Measurements from ENCODE around the gene MYO5B. TPM values are rescaled to one million over a fixed set of nuclear protein-coding genes. Genes with fewer than 3 reads are reported as not detected.

MYO5B gene
- total RNA-seq, 2 experiments from 2014 or later, result not detected

DNA sequence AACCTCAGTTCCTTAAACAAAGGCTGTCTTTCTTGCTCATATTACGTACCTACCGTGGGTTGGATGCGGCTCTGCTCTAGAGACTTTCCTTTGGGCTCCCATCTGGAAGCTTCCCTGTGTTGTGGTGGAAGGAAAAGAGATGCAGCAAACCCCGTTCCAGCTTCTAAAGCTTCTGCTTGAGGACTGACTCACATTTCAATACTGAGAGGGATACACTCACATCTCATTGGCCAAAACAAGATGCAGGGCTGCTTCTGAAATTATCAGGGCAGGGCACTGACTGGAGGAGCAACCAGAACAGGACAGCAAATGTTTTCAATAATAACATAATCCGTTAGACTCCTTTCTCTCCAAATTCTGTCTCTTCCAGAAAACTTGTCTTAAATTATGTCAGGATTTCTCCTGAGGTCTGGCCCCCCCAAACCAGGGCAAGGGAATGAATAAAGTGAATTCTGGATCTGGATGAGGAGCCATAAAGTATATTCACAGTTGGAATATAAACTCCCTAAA lies 4.5 kb upstream of the MYO5B start:
- no peaks in the 10 kb centered on the region for H4K20me1 ChIP-seq (ENCODE audit: insufficient read depth, low read length)
- TF ChIP-seq, protein P1, sequence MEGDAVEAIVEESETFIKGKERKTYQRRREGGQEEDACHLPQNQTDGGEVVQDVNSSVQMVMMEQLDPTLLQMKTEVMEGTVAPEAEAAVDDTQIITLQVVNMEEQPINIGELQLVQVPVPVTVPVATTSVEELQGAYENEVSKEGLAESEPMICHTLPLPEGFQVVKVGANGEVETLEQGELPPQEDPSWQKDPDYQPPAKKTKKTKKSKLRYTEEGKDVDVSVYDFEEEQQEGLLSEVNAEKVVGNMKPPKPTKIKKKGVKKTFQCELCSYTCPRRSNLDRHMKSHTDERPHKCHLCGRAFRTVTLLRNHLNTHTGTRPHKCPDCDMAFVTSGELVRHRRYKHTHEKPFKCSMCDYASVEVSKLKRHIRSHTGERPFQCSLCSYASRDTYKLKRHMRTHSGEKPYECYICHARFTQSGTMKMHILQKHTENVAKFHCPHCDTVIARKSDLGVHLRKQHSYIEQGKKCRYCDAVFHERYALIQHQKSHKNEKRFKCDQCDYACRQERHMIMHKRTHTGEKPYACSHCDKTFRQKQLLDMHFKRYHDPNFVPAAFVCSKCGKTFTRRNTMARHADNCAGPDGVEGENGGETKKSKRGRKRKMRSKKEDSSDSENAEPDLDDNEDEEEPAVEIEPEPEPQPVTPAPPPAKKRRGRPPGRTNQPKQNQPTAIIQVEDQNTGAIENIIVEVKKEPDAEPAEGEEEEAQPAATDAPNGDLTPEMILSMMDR (conservative IDR thresholded peaks at IDR 0.05; ENCODE audit: low read length), result no peak
- no peak for TF ChIP-seq EZH2phosphoT487 (IDR thresholded peaks at IDR 0.05; ENCODE audit: borderline replicate concordance, low read depth, low read length)
- H3K4me3 ChIP-seq (ENCODE audit: low read depth, low read length, poor library complexity, severe bottlenecking), result no peak overlapping the region
- no TSS peak for BruUV-seq (replicated peaks)
- H3K4me1 ChIP-seq (ENCODE audit: insufficient read depth, low read length, poor library complexity, severe bottlenecking), result no peaks in the 10 kb centered on the region
- no peak overlapping the region for H3K4me2 ChIP-seq (ENCODE audit: low read length)
- no peaks in the 10 kb centered on the region for H3K9me2 ChIP-seq (ENCODE audit: insufficient read depth, low read length)
- intact Hi-C loops (cut with micrococcal nuclease; ENCODE audit: unreplicated experiment), result no loop called here
- DNase-seq (ENCODE audit: low spot score), result no peak
- H3K27ac ChIP-seq (ENCODE audit: low read depth, low read length, poor library complexity, severe bottlenecking), result no peak overlapping the region
- H3K9me3 ChIP-seq (ENCODE audit: low read length), result no peaks in the 10 kb centered on the region
- no peak overlapping the region for H2AFZ ChIP-seq (ENCODE audit: low read length)
- no peaks in the 10 kb centered on the region for H3K79me2 ChIP-seq (ENCODE audit: insufficient read depth, low read depth, low read length)
- ChIA-PET CTCF (ENCODE audit: unreplicated experiment) (no interaction called here), POLR2A (interaction anchor here (0.6 kb wide), 1 partner anchor 235 kb away, joined by 4 read pairs; no protein-coding TSS in a partner anchor)
- H3K36me3 ChIP-seq (ENCODE audit: insufficient read depth, low read length), result no peaks in the 10 kb centered on the region

GRCh38 chr18:50196261-50196660 lies 1.3 kb upstream of the MYO5B start:
- Histone ChIP-seq H3K4me3 (ENCODE audit: low read depth, low read length, poor library complexity, severe bottlenecking) (no peak overlapping the region), H3K36me3 (ENCODE audit: insufficient read depth, low read length) (no peaks in the 10 kb centered on the region), H3K27ac (ENCODE audit: low read depth, low read length, poor library complexity, severe bottlenecking) (no peak overlapping the region), H2AFZ (ENCODE audit: low read length) (no peak overlapping the region), H3K4me2 (ENCODE audit: low read length) (no peak overlapping the region), H3K9me3 (ENCODE audit: low read length) (no peaks in the 10 kb centered on the region), H3K9me2 (ENCODE audit: insufficient read depth, low read length) (no peaks in the 10 kb centered on the region), H3K4me1 (ENCODE audit: insufficient read depth, low read length, poor library complexity, severe bottlenecking) (no peaks in the 10 kb centered on the region), H3K79me2 (ENCODE audit: insufficient read depth, low read depth, low read length) (no peaks in the 10 kb centered on the region), H4K20me1 (ENCODE audit: insufficient read depth, low read length) (no peaks in the 10 kb centered on the region)
- TF ChIP-seq, protein P1 (conservative IDR thresholded peaks at IDR 0.05; ENCODE audit: low read length), result no peak
- no peak for TF ChIP-seq EZH2phosphoT487 (IDR thresholded peaks at IDR 0.05; ENCODE audit: borderline replicate concordance, low read depth, low read length)
- intact Hi-C loops (cut with micrococcal nuclease; ENCODE audit: unreplicated experiment), result no loop called here
- no peak for DNase-seq (ENCODE audit: low spot score)
- CTCF ChIA-PET (ENCODE audit: unreplicated experiment), result no interaction called here
- BruUV-seq (replicated peaks), result no TSS peak
- POLR2A ChIA-PET, result no interaction called here

DNA sequence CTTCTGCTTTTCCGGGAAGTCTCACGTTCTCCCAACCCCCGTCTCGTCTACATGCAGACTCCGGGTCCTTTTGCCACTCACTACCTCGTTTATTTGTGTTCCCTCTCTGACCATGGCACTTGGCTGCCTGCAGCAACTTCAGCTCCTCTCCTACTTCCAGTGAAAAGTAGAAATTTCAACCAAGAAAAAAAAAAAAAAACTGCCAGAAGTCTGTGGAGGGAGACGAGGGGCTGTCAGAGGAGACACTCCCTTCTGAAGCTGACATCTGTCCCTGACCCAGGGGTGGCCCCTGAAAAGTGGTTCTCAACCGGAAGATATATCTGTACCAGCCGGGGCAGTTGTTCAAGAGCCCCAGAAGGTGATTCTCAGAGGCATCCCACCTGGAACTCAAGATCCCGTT lies 742 bp upstream of the MYO5B start:
- BruUV-seq (replicated peaks), result no TSS peak
- CTCF ChIA-PET (ENCODE audit: unreplicated experiment), result no interaction called here
- H3K9me3 ChIP-seq (ENCODE audit: low read length), result no peaks in the 10 kb centered on the region

More for the DNA sequence above, 742 bp upstream of the MYO5B start:
- no peak for DNase-seq (ENCODE audit: low spot score)
- Histone ChIP-seq H3K79me2 (ENCODE audit: insufficient read depth, low read depth, low read length) (no peaks in the 10 kb centered on the region), H2AFZ (ENCODE audit: low read length) (no peak overlapping the region), H3K4me3 (ENCODE audit: low read depth, low read length, poor library complexity, severe bottlenecking) (no peak overlapping the region), H3K9me2 (ENCODE audit: insufficient read depth, low read length) (no peaks in the 10 kb centered on the region), H3K36me3 (ENCODE audit: insufficient read depth, low read length) (no peaks in the 10 kb centered on the region), H4K20me1 (ENCODE audit: insufficient read depth, low read length) (no peaks in the 10 kb centered on the region), H3K27ac (ENCODE audit: low read depth, low read length, poor library complexity, severe bottlenecking) (no peak overlapping the region), H3K4me1 (ENCODE audit: insufficient read depth, low read length, poor library complexity, severe bottlenecking) (no peaks in the 10 kb centered on the region), H3K4me2 (ENCODE audit: low read length) (no peak overlapping the region)
- no peak for TF ChIP-seq EZH2phosphoT487 (IDR thresholded peaks at IDR 0.05; ENCODE audit: borderline replicate concordance, low read depth, low read length)
- TF ChIP-seq, protein P1 (conservative IDR thresholded peaks at IDR 0.05; ENCODE audit: low read length), result no peak
- intact Hi-C loops (cut with micrococcal nuclease; ENCODE audit: unreplicated experiment), result no loop called here
- POLR2A ChIA-PET, result no interaction called here
